Measurements from ENCODE around the gene KCNT2. TPM values are rescaled to one million over a fixed set of nuclear protein-coding genes. Genes with fewer than 3 reads are reported as not detected.

KCNT2 gene
- total and polyA plus RNA-seq, 10 of the 15 experiments (the other 5 are each of a cell fraction or from before 2014, with no cell fraction given) = not detected

DNA sequence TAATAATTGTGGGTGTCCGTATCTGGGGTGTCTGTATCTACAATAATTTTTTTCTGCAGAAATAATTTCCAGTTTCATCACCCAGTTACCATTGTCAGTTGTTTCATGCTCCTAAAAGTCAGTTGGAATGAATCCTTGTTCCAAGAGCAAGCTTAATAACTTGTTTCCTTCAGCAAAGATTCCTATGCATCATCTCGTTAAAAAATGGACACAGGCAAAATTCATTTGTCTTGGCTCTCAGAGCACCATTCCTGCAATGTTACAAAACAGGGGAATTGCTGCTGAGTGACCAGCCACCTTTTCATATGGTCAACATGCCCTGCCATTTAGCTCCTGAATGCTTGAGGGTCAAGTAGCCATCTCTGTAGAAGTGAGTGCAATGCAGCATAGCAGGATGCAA lies 393.4 kb downstream of the KCNT2 start:
- Histone ChIP-seq H3K27ac (ENCODE audit: control insufficient read depth, insufficient read depth) (no peak overlapping the region), H3K4me3 (no peak overlapping the region), H3K9me3 (replicated peaks; ENCODE audit: control insufficient read depth, insufficient read depth, low read length) (no peaks in the 10 kb centered on the region), H3K27me3 (replicated peaks in 1 of 2; ENCODE audit: control insufficient read depth in 2 of 2, insufficient read depth in 2 of 2, low read length in 1 of 2) (no peaks in the 10 kb centered on the region), H3K79me2 (ENCODE audit: control insufficient read depth, insufficient read depth, low read length) (no peaks in the 10 kb centered on the region), H3K9ac (ENCODE audit: control insufficient read depth, insufficient read depth, low read length) (no peak overlapping the region), H3K4me2 (ENCODE audit: control insufficient read depth, insufficient read depth) (no peak overlapping the region), H4K20me1 (ENCODE audit: control insufficient read depth, insufficient read depth) (no peaks in the 10 kb centered on the region), H3K36me3 (ENCODE audit: control insufficient read depth in 2 of 2, insufficient read depth in 2 of 2, low read length in 1 of 2) (no peaks in the 10 kb centered on the region), H3K4me1 (ENCODE audit: control insufficient read depth, insufficient read depth, low read length) (no peaks in the 10 kb centered on the region), H2AFZ (ENCODE audit: control insufficient read depth, low read depth, low read length) (no peak overlapping the region)
- no peak for DNase-seq (ENCODE audit: low read depth, low spot score)
- no peak for ATAC-seq
- ChIA-PET RAD21 (ENCODE audit: unreplicated experiment) (no interaction called here), POLR2A (interaction anchor here (0.7 kb wide), 1 partner anchor 75 kb away, joined by 3 read pairs; no protein-coding TSS in a partner anchor), SMC1A (ENCODE audit: uncharacterized antibody, unreplicated experiment) (interaction anchor here (0.6 kb wide), 1 partner anchor 209 kb away, joined by 3 read pairs; no protein-coding TSS in a partner anchor), CTCF (no interaction called here)
- no peak for FAIRE-seq
- intact Hi-C loops (cut with micrococcal nuclease; ENCODE audit: unreplicated experiment) = no loop called here
- in situ Hi-C loops (cut with MboI) = no loop called here
- TF ChIP-seq NR2C2 (IDR thresholded peaks at IDR 0.05; ENCODE audit: borderline replicate concordance, control insufficient read depth, insufficient read length, low read depth) = no peak
- no peak for TF ChIP-seq ZNF207 (IDR thresholded peaks at IDR 0.05; ENCODE audit: borderline replicate concordance)
- TF ChIP-seq, protein P1, sequence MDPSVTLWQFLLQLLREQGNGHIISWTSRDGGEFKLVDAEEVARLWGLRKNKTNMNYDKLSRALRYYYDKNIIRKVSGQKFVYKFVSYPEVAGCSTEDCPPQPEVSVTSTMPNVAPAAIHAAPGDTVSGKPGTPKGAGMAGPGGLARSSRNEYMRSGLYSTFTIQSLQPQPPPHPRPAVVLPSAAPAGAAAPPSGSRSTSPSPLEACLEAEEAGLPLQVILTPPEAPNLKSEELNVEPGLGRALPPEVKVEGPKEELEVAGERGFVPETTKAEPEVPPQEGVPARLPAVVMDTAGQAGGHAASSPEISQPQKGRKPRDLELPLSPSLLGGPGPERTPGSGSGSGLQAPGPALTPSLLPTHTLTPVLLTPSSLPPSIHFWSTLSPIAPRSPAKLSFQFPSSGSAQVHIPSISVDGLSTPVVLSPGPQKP (IDR thresholded peaks at IDR 0.05; ENCODE audit: low read depth, low read length) = no peak
- no peak for TF ChIP-seq ZSCAN29 (IDR thresholded peaks at IDR 0.05)
- TF ChIP-seq BMI1 (IDR thresholded peaks at IDR 0.05; ENCODE audit: borderline replicate concordance) = no peak
- TF ChIP-seq, protein P2, sequence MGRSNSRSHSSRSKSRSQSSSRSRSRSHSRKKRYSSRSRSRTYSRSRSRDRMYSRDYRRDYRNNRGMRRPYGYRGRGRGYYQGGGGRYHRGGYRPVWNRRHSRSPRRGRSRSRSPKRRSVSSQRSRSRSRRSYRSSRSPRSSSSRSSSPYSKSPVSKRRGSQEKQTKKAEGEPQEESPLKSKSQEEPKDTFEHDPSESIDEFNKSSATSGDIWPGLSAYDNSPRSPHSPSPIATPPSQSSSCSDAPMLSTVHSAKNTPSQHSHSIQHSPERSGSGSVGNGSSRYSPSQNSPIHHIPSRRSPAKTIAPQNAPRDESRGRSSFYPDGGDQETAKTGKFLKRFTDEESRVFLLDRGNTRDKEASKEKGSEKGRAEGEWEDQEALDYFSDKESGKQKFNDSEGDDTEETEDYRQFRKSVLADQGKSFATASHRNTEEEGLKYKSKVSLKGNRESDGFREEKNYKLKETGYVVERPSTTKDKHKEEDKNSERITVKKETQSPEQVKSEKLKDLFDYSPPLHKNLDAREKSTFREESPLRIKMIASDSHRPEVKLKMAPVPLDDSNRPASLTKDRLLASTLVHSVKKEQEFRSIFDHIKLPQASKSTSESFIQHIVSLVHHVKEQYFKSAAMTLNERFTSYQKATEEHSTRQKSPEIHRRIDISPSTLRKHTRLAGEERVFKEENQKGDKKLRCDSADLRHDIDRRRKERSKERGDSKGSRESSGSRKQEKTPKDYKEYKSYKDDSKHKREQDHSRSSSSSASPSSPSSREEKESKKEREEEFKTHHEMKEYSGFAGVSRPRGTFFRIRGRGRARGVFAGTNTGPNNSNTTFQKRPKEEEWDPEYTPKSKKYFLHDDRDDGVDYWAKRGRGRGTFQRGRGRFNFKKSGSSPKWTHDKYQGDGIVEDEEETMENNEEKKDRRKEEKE (IDR thresholded peaks at IDR 0.05) = no peak
- TF ChIP-seq, protein P3, sequence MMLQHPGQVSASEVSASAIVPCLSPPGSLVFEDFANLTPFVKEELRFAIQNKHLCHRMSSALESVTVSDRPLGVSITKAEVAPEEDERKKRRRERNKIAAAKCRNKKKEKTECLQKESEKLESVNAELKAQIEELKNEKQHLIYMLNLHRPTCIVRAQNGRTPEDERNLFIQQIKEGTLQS (IDR thresholded peaks at IDR 0.05; ENCODE audit: borderline replicate concordance, extremely low read depth, low read depth, low read length) = no peak
- TF ChIP-seq SMC3 (IDR thresholded peaks at IDR 0.05; ENCODE audit: borderline replicate concordance, low read length) = no peak
- TF ChIP-seq SMAD5 (IDR thresholded peaks at IDR 0.05; ENCODE audit: low read depth) = no peak
- TF ChIP-seq ZZZ3 (IDR thresholded peaks at IDR 0.05; ENCODE audit: control insufficient read depth, insufficient read length, low read depth) = no peak
- no peak for TF ChIP-seq NR2F1 (conservative IDR thresholded peaks at IDR 0.05)
- TF ChIP-seq MYC (IDR thresholded peaks at IDR 0.05; ENCODE audit: insufficient read depth, insufficient read length, insufficient replicate concordance, low read length, severe bottlenecking) = no peak
- no peak for TF ChIP-seq ZNF24 (IDR thresholded peaks at IDR 0.05)
- TF ChIP-seq, protein P4, sequence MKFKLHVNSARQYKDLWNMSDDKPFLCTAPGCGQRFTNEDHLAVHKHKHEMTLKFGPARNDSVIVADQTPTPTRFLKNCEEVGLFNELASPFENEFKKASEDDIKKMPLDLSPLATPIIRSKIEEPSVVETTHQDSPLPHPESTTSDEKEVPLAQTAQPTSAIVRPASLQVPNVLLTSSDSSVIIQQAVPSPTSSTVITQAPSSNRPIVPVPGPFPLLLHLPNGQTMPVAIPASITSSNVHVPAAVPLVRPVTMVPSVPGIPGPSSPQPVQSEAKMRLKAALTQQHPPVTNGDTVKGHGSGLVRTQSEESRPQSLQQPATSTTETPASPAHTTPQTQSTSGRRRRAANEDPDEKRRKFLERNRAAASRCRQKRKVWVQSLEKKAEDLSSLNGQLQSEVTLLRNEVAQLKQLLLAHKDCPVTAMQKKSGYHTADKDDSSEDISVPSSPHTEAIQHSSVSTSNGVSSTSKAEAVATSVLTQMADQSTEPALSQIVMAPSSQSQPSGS (IDR thresholded peaks at IDR 0.05; ENCODE audit: low read length) = no peak
- TF ChIP-seq MXI1 (IDR thresholded peaks at IDR 0.05; ENCODE audit: low read depth, low read length) = no peak
- BruUV-seq (replicated peaks) = no TSS peak
- 0% methylated on average over 2 of the region's 2 CpGs for WGBS (ENCODE audit: insufficient coverage, insufficient replicate concordance, low lambda C conversion rate, missing lambda C conversion rate)

All from GM12878 (cell line).